Gastroesophageal sphincter (tissue), 3 donors: ENCODE data around the gene CTXND1.

Source experiments
- CTCF ChIP-seq, 4 experiments: fragments of 200-600 bp in 2 of 4; fragments of 450-650 bp in 2 of 4; sonication (generic) in 1 of 4; IDR thresholded peaks; one replicate each; pipeline ENCODE4 v1.5.1; 2017 to 2019; ENCODE audit warnings: antibody characterized with exemption in 4 of 4, mild to moderate bottlenecking in 2 of 4, moderate library complexity in 2 of 4
- POLR2A ChIP-seq, 2 donors: fragments of 450-650 bp; IDR thresholded peaks; one replicate each; pipeline ENCODE4 v1.6.1; 2017; ENCODE audit warnings: antibody characterized with exemption in 2 of 2, mild to moderate bottlenecking in 2 of 2, moderate library complexity in 1 of 2

GRCh38 chr15:80191897-80192595, 60.0 kb downstream of the CTXND1 start:
- TF ChIP-seq CTCF (IDR thresholded peaks at IDR 0.05), result no peak
- no peak for TF ChIP-seq POLR2A (IDR thresholded peaks at IDR 0.05)
